ENCODE data around the gene PTGDR.

GRCh38 chr14:52271538-52271937 lies 4.0 kb downstream of the PTGDR start:
- no peak for TF ChIP-seq CTCF (conservative IDR thresholded peaks at IDR 0.05; ENCODE audit: low read depth in 2 of 2)
- no peak for TF ChIP-seq EZH2 (IDR thresholded peaks at IDR 0.05; ENCODE audit: low read depth, unreplicated experiment)
- no peak for TF ChIP-seq EZH2phosphoT487 (IDR thresholded peaks at IDR 0.05; ENCODE audit: unreplicated experiment)
- TF ChIP-seq ETS1 (IDR thresholded peaks at IDR 0.05): no peak
- TF ChIP-seq JUNB (IDR thresholded peaks at IDR 0.05; ENCODE audit: unreplicated experiment): no peak
- no peak for TF ChIP-seq POLR2AphosphoS5 (IDR thresholded peaks at IDR 0.05; ENCODE audit: low read depth)
- no peak for TF ChIP-seq STAT1 (IDR thresholded peaks at IDR 0.05; ENCODE audit: unreplicated experiment)
- TF ChIP-seq CREB1 (CRISPR knock-in tag; IDR thresholded peaks at IDR 0.05; ENCODE audit: low read depth): no peak
- TF ChIP-seq REST (IDR thresholded peaks at IDR 0.05; ENCODE audit: unreplicated experiment): no peak
- no peak for TF ChIP-seq ZNF331 (CRISPR knock-in tag; IDR thresholded peaks at IDR 0.05; ENCODE audit: low read depth)
- no peak for TF ChIP-seq ZNF114 (CRISPR knock-in tag; IDR thresholded peaks at IDR 0.05)

All from GM23338 (cell line).